HepG2 (cell line): ENCODE results near the gene FER1L5.

Experiments
- E2F1 ChIP-seq: sonication (generic); formaldehyde crosslinking; IDR thresholded peaks from 2 replicates; pipeline ENCODE4 v1.5.0; 2020; ENCODE audit warnings: missing genetic modification reagents
- MBD4 ChIP-seq: IDR thresholded peaks from 2 replicates; pipeline ENCODE4 v1.6.1; 2012; ENCODE audit warnings: low read length, inconsistent platforms, borderline replicate concordance
- NCOA1 ChIP-seq: sonication (generic); formaldehyde crosslinking; IDR thresholded peaks from 2 replicates; pipeline ENCODE4 v1.9.0; 2021; ENCODE audit warnings: missing genetic modification reagents

- TF ChIP-seq E2F1 (CRISPR knock-in tag) (no peak; the same call in 1 of the 2 replicates), NCOA1 (no peak), MBD4 (no peak)
These were observed 5.0 kb upstream of the FER1L5 start for GRCh38 chr2:96637385-96638143.
